Ramos (cell line): ENCODE measurements around the gene GPR157.

Experiments
- in situ Hi-C: fragments of 300-500 bp; cut with MboI; formaldehyde crosslinking; loops from one replicate; pipeline ENCODE4 v1.14.3; 2022; ENCODE audit warnings: low sequenced_read_pairs; ENCODE audit not compliant: unreplicated experiment

GPR157 gene

DNA sequence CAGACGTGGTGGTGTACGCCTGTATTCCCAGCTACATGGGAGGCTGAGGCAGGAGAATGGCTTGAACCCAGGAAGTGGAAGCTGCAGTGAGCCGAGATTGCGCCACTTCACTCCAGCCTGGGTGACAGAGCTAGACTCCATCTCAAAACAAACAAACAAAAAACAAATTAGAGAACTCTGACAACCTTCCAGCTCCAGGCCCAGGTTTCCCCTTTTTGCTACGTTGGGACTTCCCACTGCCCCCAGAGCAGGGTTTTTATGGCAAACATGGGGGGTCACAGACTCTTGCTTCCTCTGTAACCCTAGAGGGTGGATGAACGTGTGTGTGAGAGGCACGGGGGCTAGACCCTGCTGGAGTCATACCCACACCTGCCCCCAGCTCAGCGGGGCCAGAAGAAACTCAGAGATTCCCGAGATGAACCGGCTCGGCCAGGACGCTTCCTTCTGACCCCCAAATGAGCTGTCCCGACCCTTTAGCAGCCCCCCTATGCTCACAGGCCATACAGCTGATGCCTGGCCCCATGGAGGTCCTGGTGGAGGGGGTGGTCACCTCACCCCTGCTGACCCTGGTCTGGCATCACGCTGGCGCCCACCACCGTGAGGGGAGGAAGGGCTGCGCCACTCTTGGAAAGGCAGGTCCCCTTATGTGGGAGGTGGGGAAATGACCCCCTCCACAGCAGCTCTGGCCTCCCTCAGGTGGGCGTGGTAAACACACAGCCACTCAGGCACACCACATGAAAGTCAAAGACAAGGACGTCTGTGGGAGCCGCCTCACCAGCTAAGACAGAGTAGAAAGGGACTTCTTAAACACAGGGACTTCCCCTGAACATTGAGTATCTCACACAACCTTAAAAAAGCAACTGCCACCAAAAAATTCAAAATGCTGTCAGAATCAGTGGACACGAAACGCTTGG is 7.1 kb downstream of the GPR157 start:
- in situ Hi-C loops = no loop called here

DNA sequence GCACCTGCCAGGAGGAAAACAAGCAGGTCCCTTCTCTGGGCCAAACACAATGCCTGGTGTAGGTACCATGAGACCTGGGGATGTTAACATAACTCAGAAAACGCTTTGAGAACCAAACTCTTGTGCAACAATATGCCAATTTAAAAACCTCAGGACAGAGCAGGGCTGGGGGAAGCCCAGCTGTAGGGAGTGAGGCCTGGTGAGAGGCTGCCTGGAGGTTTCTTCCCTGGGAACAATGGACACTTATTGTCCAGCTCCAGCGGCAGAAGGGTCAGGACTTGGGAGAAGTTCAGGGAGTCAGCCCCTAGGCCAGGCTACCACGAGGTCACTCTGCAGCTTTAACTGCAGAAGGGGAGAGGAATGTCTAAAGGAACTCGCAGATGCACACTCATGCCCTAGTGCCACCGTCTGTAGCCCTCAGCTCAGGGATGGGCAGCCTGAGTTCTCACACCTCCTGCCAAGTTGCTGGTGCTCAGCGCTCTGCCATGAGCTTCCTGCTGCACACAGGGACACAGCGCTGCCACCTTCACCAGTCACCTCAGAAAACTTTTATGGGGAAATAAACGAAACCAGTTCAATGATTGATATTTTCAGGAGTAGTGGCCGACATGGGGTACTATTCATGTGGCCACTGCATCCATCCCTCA is 8.5 kb downstream of the GPR157 start:
- in situ Hi-C loops = no loop called here

DNA sequence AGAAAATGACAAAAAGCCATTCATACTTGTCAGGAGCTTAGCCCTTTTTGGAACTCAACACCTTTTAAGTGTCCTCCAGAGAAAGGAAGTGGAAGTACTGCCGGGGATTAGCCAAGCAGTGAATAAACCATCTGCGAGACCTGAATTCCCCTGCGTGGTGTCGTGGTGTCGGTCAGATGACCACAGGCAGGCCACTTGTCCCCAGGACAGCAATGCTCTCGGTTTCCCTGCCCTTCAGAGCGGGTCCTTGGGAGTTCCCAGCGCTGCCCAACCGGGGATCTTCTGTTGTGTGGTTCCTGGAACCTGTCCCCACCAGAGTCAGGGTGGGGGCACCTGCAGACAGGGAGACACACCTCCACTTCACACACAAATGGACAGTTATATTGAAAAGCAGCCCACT is 9.2 kb downstream of the GPR157 start:
- in situ Hi-C loops = no loop called here

DNA sequence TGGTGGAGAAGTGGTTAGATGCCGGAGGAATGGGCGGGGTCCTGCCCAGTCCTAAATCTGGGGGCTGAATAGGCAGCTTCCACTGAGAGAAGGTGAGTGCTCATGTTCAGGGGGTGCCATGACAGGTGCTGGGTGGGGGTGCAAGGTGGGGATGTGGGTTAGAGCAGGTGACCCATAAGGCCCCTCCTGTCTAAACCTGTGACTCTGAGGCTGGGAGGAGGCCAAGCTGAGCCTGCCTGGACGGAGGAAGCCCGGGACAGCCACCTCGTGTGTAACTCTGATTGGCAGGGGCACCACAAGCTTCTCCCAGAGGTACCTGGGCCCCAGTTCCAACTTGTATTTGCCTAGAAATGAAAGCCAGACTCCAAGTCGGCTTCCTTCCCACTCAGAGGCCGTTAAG is 10.7 kb downstream of the GPR157 start:
- in situ Hi-C loops = no loop called here

DNA sequence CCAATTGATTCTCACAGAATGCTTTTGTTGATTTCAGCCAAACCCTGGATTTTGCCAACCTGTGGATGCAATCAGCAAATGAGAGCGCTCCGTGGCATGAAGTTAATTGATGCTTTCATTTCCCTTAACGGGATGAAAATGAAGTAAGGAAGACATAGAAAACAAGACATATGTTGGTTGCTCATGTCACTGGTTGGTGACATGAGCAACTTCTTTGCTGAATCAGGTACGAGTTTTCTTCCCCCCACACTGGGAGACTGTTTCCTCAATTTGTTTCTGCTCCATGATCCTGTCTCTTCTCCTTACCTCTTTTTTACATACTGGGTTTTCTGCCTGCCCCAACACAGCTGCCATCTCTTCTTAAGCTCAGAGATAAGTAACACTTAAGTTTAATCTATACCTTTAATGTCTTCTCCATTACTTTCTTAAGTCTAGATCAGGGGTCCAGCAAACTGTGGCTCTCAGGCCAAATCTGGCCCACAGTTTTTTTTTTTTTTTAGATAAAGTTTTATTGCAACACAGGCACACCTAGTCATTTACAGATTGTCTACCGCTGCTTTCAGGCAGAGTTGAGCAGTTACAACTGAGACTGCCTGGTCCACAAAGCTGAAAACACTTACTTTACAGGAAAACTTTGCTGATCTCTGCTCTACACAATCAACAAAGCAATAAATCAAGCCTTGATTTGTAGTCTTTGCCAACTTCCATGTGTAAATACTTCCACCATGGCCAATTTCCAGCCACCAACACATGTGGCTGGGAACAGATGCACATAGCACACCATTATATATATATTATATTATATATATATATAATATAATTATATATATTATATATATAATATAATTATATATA is 13.3 kb downstream of the GPR157 start:
- in situ Hi-C loops = no loop called here

DNA sequence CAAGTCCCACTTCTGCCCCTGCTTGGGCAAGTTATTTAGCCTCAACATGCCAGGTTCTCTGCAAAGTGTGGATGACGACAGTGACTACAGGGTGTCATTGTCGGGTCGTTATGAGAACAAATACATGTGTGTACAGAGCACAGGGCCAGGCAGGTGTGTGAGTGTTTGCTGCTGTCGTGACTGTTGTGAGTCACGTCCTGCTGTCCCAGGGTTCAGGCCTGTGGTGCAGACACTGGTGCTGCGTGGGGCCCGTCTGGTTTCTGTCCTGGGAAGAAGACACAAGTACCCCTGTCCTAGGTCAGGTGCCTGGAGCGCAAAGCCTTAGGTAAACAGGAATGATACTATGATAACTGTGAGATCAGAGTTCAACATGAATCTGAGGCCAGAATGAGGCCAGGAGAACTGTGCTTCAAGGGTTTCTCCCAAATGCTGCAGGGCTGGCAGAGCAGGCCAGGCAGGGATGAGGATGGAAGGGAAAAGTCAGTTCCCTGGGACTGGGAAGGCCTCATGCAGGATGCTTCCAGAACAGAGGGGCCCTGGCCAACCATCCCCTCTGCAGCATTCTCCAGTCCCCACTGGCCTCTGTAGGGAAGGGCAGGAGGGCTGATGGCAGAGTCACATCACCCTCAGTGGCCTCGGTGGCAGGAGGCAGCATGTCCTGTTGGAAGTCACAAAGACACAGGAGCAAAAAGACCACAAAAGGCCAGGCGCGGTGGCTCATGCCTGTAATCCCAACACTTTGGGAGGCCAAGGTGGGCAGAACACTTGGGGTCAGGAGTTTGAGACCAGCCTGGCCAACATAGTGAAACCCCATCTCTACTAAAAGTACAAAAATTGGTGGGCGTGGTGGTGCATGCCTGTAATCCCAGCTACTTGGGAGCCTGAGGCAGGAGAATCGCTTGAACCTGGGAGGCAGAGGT is 15.7 kb downstream of the GPR157 start:
- in situ Hi-C loops = no loop called here

DNA sequence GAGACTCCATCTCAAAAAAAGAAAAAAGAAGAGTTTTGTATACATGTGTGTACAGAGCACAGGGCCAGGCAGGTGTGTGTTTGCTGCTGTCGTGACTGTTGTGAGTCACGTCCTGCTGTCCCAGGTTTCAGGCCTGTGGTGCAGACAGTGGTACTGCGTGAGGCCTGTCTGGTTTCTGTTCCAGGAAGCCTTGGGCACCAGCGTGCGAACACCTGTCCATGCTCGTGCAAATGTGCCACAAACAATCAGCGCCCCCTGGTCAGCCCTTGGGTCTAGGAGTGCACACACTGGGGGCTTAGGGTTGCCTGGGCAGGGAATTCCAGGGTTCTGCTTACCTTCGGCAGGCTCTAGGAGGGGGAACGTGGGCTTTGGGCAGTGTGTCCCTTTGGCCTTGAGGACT is 16.9 kb downstream of the GPR157 start:
- in situ Hi-C loops = no loop called here

DNA sequence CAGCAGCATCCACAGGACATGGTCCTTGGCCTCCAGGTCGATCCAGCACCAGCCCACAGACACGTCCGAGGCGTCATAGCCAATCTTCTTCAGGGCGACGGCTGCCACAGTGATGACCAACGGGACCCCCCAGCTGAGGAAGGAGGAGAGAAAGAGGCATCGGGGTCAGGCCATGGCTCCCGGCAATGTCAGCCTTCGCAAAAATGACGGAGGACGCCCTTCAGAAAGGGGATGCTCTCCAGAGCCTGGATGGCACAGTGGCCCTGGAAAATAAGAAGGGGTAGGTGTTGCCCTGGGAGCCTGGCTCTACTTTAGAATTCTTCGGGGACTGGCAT is 17.6 kb downstream of the GPR157 start:
- in situ Hi-C loops = no loop called here

DNA sequence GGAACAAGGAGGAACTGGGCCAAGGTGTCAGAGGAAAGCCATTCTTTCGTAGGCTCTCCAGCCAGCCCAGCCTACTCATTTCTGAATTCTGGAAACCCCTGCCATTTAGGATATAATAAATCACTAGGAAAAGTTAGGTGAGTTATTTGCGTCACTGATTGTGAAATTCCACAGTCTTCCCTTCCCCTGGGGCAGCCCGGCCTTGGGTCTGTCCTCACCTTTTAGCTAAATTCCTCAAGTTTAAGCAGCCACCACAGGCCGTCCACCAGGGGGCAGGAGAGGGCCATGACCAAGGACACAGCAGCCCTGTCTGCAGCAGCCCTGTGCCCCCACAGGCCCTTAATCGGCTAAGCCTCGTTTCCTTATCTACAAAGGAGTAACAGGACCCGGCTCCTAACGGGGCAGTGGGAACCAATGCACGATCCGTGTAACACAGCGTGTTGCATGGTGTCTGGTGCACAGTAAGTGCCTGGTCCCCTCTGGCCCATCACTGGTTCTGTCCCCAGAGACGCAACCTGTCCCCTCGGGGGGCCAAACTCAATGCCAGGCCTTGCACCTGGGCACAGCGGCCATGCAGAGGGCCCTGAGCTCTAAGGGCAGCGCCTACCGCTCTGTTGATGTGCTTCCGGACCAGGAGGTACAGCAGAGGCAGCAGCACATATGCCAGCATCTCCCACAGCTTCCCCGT is 18.1 kb downstream of the GPR157 start:
- in situ Hi-C loops = no loop called here

DNA sequence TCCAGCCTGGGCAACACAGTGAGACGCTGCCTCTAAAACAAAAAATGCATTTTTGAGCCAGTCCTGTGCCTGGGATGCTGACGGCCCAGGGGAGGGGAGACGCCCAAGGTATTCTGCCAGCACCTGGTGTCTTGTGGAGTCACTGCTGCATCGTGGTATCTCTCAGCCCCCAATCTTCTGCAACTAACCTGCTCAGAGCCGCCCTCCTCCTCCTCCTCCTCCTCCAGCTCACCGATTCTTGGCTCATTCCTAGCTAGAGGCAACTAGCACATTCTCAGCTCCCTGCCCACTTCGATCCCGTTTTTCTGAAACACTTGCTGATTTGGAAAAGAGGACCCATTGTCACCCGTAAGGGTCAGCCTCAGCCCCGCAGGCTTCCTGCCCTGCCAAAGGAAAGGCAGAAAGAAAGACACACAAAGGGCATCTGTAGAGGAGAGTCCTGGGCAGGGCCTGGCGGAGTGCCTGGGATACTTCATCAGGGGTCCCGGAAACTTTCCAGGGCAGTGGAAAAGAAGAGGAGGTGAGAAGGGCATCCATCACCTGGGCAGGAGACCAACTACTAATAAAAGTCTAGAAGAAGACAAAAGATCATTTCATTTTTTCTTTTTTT is 20.7 kb downstream of the GPR157 start:
- in situ Hi-C loops = loop anchor here (10.0 kb wide), 1 partner anchor 183 kb away; no protein-coding TSS in a partner anchor

DNA sequence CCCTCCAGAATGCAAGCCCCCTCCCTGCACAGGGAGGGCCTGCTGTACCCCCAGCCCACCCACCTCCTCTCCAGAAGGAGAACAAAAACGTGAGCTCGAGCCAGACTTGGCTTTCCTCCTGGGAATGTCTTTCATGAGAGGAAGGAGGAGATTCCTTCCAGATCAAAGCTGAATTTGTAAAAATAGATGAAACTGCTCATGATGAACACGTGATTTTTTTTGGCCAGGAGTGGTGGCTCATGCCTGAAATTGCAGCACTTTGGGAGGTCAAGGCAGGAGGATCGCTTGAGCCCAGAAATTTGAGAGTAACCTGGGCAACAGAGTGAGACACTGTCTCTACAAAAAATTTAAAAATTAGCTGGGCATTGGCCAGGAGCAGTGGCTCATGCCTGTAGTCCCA is 21.8 kb downstream of the GPR157 start:
- in situ Hi-C loops = loop anchor here (10.0 kb wide), 1 partner anchor 182 kb away; no protein-coding TSS in a partner anchor

DNA sequence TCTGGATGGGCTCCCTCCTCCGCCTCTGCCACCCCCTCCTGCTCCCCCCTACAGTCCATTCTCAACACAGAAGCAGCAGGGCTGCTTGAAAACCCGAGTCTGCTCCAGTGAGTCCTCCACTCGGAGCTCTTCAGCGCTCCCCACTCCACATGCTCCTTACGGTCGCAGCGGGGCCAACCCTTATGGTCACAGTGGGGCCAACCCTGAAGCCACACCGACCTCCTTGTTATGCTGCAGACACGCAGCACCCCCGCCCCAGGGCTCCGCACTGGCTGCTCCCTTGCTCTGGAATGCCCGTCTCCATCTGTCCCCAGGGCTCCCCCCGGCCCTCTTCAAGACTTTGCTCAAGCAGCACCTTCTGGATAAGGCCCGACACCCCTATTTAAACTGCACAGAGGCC is 22.6 kb downstream of the GPR157 start:
- in situ Hi-C loops = loop anchor here (10.0 kb wide), 1 partner anchor 181 kb away; no protein-coding TSS in a partner anchor

DNA sequence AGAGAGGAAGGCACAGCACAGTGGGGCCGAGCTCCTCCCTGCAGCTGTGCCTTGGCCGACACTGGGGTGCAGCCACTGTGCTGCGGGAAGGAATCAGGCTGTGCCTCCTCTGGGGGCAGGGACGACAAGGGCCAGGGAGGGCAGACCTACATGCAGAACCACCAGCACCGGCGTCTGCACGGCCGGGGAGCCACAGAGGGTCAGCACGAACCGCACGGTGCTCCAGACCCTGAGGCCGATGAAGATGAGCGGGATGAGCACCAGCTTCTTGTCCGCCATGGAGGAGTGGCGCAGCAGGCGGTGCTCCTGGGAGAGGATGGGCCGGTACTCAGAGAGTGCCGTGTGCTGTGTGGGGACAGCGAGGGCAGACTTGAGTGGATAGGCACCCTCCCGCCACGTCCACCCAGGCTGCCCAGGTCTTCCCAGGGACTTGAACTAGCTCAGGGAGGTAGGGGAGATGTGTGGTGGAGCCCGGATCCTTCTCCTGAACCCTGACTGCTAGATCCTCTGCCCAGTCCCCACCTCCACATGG is 23.5 kb downstream of the GPR157 start:
- in situ Hi-C loops = loop anchor here (10.0 kb wide), 1 partner anchor 181 kb away; no protein-coding TSS in a partner anchor

DNA sequence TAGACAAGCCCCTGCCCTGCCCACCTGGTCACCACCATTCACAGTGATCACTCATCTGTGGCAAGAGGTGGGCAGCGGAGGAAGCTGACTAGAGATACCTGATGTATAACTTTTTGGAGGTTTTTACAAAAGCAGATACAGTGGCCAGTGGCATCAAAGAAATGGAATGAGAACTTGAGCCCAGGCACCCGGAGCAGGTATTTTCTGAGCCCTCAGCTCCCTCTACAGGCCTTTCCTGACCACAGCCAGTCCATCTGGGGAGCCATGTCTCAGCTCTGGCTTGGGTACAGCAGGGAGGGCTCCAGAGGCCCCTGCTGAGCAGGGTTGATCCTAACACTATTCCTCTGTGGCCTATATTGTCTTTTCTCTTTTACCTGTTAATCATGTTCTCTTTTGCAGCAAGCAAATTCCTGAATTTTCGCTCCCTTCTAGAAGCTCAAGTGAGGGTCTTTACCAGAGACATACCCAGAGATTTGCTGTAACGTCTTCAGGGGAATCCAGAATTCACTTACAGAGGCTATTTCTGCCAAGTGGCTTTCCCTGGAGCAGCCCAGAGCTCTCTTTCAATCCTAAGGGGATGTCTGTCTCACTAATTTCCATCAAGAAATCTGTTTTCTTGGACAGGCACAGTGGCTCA is 27.3 kb downstream of the GPR157 start:
- in situ Hi-C loops = loop anchor here (5.0 to 10.0 kb wide), 2 partner anchors 89 to 177 kb away; no protein-coding TSS in a partner anchor

DNA sequence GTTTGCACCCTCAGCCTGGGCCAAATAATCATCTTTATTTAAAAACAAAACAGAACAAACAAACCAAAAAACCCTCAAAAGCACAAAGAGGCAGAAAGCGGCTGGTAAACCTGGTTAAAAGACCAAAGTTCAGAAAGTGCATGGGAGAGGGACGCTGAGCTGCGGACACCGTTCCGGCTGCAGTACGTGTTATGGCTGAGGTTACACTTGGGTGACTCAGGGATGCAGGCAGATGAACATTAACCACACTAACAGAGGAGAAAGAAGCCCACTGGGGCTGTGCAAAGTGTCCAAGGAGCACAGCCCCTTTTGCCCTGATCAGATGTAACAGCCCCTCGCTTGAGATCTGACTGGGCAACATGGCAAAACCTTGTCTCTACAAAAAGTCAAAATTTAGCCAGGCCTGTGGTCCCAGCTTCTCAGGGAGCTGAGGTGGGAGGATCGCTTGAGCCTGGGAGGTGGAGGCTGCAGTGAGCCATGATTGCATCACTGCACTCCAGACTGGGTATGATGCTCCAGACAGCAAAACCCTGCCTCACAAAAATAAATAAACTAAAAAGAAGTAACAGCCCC is 28.3 kb downstream of the GPR157 start:
- in situ Hi-C loops = loop anchor here (5.0 to 10.0 kb wide), 2 partner anchors 88 to 176 kb away; no protein-coding TSS in a partner anchor

DNA sequence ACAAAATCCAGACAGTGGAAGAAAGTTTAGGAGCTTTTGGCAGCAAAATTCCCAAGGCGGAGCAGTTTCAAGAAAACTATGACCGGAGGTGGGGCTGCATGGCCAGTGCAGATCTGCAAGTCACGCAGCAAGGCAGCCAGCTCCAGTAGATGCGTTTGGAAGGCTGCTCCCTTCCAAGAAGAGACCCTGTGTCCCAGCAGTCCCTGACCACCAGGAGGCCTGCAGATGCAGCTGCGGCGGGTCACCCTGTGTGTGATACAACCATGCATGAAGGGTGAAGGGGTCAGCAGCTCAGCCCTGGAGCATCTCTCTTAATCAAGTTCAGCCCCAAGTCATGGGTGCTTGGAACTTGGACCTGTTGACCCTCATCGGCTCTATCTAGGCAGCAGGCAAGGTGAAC is 29.3 kb downstream of the GPR157 start:
- in situ Hi-C loops = no loop called here

DNA sequence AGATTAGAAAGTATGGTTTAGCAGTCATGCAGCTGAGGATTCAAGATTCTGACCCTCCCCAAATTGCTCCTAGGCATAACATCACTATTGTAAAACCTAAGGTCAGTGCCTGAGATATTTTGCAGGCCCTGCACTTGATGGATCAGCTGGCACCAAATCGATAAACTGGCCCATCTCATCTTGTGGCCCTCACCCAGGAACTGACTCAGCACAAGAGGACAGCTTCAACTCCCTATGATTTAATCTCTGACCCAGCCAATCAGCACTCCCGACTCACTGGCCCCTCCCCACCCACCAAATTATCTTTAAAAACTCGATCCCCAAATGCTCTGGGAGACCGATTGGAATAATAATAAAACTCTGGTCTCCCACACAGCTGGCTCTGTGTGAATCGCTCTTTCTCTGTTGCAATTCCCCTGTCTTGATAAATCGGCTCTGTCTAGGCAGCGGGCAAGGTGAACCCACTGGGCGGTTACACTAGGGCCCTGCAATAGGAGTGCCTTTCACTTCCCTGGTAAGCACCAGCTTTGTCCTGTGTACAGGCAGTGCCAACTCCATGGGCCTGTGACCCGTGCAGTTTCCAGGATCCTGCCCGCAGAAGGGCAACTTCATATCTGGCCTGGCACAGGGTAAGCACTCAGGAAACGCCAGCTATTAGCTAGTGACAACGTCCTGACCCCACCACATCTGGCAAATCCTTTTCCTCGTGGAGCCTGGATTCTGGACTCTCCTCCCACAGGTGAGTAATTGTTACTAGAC is 30.8 kb downstream of the GPR157 start:
- in situ Hi-C loops = no loop called here
